IgD-negative memory B cell (primary cell): ENCODE data around the gene HIVEP3. TPM values are rescaled to one million over a fixed set of nuclear protein-coding genes. Genes with fewer than 3 reads are reported as not detected.

Experiments used
- H3K27ac Mint-ChIP-seq, 3 donors: one replicate each; pipeline ENCODE4 v1.8.0; 2020 to 2022; ENCODE audit warnings: mild to moderate bottlenecking in 3 of 3, mixed read lengths in 3 of 3, moderate library complexity in 1 of 3
- H3K27me3 Mint-ChIP-seq: one replicate; pipeline ENCODE4 v1.8.0; 2021; ENCODE audit warnings: mixed read lengths
- H3K36me3 Mint-ChIP-seq: one replicate; pipeline ENCODE4 v1.8.0; 2020; ENCODE audit warnings: mild to moderate bottlenecking, mixed read lengths
- H3K4me1 Mint-ChIP-seq, 3 donors: one replicate each; pipeline ENCODE4 v1.8.0; 2020 to 2022; ENCODE audit warnings: mixed read lengths in 3 of 3, mild to moderate bottlenecking in 1 of 3
- H3K4me3 Mint-ChIP-seq, 4 donors: one replicate each; pipeline ENCODE4 v1.8.0; 2020 to 2022; ENCODE audit warnings: mild to moderate bottlenecking in 4 of 4, mixed read lengths in 4 of 4, moderate library complexity in 3 of 4
- H3K9me3 Mint-ChIP-seq, 3 donors: one replicate each; pipeline ENCODE4 v1.8.0; 2020 to 2021; ENCODE audit warnings: mixed read lengths in 3 of 3, mild to moderate bottlenecking in 1 of 3
- polyA plus RNA-seq: library from polyadenylated mRNA; unstranded; fragments of 300-500 nt; fragmentation: Illumina TruSeq; gene quantifications from one replicate; pipeline ENCODE4 v1.2.3, GENCODE V29; 2021

Gene HIVEP3
- polyA plus RNA-seq, 1 donor from 2014 or later: 1.4 TPM

DNA sequence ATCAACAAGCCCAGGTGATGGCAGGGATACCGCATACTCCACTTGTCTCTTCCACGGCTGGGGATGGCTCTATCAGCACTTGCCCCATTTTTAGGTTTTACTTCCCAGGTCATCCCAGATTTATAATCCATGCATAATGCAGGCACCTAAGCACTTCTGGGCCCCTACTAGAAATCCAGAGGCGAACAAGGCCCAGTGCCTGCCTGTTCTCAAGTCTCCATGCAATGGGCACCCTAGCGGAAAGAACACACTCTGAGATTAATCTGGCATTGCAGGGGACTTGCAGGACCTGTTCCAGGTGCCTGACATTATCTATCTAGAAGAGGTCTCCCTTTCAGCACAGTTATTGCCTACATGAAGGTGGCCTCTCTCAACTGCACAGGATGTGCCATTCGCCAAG is 39.8 kb downstream of the HIVEP3 start:
- no peaks in the 10 kb centered on the region for H3K27me3 Mint-ChIP-seq
- no peaks in the 10 kb centered on the region for H3K9me3 Mint-ChIP-seq
- no peaks in the 10 kb centered on the region for H3K36me3 Mint-ChIP-seq
- H3K27ac Mint-ChIP-seq: no peak overlapping the region
- no peak overlapping the region for H3K4me3 Mint-ChIP-seq
- H3K4me1 Mint-ChIP-seq: peaks cover 0 to 7% (median 5%) of the 10 kb centered on the region in 3 donors

DNA sequence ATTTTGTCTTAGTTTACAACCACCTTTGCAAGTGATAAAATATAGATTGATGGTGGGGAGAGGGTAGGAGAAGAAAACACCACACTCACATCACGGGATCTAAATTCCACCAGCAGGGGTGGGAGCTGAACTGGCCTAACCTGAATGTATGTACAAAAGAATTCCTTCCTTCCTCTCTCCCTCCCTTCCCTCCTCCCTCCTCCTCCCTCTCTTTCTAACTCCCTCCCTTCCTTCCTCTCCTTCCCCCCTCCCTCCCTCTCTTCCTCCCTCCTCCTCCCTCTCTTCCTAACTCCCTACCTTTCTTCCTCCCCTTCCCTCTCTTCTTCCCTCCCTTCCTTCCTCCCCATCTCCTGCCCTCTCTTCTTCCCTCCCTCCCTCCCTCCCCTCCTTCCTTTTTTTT is 40.2 kb downstream of the HIVEP3 start:
- peaks cover 0 to 7% (median 5%) of the 10 kb centered on the region in 3 donors for H3K4me1 Mint-ChIP-seq
- no peaks in the 10 kb centered on the region for H3K9me3 Mint-ChIP-seq
- no peak overlapping the region for H3K27ac Mint-ChIP-seq
- no peak overlapping the region for H3K4me3 Mint-ChIP-seq
- no peaks in the 10 kb centered on the region for H3K36me3 Mint-ChIP-seq
- no peaks in the 10 kb centered on the region for H3K27me3 Mint-ChIP-seq

DNA sequence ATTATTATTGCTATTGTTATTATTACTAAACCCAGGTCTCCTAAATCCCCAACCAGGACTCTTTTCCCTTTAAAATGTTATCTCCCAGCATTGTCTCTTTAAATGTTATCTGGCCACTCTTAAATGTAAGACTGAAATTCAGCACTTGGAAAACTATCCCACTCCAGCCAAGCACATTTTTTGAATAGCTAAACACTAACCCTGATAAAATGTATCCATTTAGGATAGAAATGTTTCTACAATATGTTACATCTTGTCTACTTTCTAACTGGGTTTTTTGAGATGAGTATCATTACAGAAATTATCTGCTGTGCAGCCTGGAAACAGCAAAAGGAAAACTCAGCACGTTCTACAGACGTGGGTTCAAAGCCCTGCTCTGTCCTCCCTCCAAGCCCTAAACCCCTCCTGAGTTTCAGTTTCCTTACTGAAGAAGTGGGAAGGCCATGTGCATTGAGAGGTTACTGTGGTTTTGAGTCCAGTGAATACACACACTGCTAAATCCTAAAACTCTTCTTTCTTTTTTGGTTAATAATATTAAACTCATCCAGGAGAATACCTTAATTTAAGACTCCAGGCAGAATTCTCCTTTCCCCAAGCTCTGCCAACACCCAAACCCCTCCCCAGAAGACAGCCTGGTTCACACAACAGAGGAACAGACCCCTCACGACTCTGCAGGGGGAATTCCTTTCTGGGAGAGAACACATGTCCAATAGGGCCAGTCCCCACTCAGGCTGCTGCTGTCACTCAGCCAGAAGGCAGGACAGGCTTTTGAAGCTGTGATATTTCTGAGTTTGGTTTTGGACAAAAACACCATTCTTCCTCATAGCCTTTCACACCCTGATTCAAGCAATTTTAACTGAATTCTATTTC is 41.9 kb downstream of the HIVEP3 start:
- H3K4me1 Mint-ChIP-seq: no peaks in the 10 kb centered on the region
- no peak overlapping the region for H3K27ac Mint-ChIP-seq
- no peak overlapping the region for H3K4me3 Mint-ChIP-seq
- no peaks in the 10 kb centered on the region for H3K27me3 Mint-ChIP-seq
- H3K36me3 Mint-ChIP-seq: no peaks in the 10 kb centered on the region
- no peaks in the 10 kb centered on the region for H3K9me3 Mint-ChIP-seq

DNA sequence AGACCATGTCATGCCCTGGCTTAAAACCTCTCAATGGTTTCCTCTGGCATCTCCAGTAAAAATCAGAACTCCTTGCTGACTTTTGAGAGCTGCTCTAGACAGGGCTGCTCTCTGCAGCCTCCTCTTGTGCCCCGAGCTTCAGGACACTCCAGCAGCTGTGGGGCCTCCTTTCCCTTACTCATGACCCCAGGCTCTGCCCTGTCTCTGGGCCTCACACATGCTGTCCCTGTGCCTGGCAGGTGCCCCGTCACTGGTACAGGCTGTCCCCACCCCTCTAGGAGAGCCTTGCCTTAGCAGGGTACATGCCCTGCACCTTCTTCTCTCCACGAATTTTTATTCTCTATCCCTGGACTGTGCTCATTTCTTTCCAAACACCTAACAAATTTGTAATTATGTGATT is 43.2 kb downstream of the HIVEP3 start:
- Mint-ChIP-seq H3K4me1 (no peaks in the 10 kb centered on the region), H3K36me3 (no peaks in the 10 kb centered on the region), H3K4me3 (no peak overlapping the region), H3K27me3 (no peaks in the 10 kb centered on the region), H3K9me3 (no peaks in the 10 kb centered on the region), H3K27ac (no peak overlapping the region)

DNA sequence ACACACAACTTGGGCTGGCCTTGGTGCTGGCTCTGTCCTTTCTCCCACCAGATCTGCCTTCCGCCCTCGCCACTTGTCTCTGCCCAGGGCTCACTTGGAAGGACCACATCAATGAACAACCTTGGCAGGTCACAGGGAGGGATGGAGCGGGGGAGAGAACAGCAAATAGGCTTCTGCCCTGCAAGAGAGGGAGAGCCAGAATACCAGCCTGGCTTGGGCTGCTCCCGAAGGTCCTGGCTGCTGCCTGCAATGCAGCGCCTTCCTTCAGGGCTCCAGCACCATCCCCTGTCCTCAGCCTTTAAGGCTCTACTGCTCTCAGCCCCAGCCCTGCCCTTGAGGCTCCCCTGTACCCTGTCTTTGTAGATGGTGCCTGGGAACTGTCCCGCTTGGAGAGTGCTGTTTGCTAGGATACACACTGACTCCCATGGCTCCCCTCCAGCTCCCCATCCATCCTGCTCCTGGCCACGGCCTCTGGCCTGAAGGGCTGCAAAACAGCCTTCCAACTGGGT is 43.8 kb downstream of the HIVEP3 start:
- Mint-ChIP-seq H3K4me3 (no peak overlapping the region), H3K4me1 (no peaks in the 10 kb centered on the region), H3K9me3 (no peaks in the 10 kb centered on the region), H3K27ac (no peak overlapping the region), H3K36me3 (no peaks in the 10 kb centered on the region), H3K27me3 (no peaks in the 10 kb centered on the region)

DNA sequence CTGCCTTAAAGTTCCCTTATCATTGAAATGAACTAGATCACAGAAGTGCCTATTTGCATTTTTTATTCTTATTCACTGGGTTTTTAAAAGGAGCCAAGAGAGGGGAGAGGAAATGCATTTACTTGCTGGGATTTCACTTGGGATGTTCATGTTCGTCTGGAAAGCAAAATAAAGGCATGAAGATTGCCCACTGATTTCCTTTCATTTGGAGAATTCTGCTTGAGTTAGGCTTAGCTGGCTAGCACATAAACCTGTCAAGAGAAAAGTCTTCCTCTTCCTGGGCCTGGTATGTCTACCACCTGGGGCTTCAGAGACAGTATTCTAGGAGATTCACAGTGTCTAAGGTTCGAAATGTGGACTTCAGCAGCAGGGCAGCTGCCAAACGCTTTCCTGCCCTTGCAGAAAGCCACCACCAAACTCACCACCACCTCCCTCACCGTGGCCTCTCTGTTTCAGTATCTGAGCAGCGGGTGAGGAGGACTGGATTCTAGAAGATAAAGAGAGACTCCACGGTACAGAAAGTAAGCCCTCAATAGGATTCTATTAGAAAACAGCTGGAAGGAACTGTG is 44.5 kb downstream of the HIVEP3 start:
- H3K27me3 Mint-ChIP-seq: no peaks in the 10 kb centered on the region
- no peak overlapping the region for H3K4me3 Mint-ChIP-seq
- no peaks in the 10 kb centered on the region for H3K9me3 Mint-ChIP-seq
- H3K27ac Mint-ChIP-seq: no peak overlapping the region
- H3K4me1 Mint-ChIP-seq: peaks cover 0 to 1% (median 0%) of the 10 kb centered on the region in 3 donors
- H3K36me3 Mint-ChIP-seq: no peaks in the 10 kb centered on the region

DNA sequence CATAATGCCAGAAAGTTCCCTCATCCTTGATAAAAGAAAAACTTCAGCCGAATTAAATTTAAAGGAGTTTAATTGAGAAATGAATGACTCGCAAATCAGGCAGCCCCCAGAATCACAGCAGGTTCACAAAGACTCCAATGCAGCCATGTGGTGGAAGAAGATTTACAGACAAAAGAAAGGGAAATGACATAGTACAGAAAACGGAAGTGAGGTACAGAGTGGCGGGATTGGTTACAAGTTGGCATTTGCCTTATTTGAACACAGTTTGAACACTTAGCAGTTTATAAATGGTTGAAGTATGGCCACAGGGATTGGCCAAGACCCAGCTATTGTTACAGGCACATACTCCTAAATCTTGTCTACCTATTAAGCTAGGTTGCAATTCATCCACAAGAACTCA is 46.6 kb downstream of the HIVEP3 start:
- Mint-ChIP-seq H3K9me3 (no peaks in the 10 kb centered on the region), H3K4me3 (no peak overlapping the region), H3K27me3 (no peaks in the 10 kb centered on the region), H3K27ac (no peak overlapping the region), H3K36me3 (no peaks in the 10 kb centered on the region), H3K4me1 (peaks cover 10 to 13% (median 12%) of the 10 kb centered on the region in 3 donors)

DNA sequence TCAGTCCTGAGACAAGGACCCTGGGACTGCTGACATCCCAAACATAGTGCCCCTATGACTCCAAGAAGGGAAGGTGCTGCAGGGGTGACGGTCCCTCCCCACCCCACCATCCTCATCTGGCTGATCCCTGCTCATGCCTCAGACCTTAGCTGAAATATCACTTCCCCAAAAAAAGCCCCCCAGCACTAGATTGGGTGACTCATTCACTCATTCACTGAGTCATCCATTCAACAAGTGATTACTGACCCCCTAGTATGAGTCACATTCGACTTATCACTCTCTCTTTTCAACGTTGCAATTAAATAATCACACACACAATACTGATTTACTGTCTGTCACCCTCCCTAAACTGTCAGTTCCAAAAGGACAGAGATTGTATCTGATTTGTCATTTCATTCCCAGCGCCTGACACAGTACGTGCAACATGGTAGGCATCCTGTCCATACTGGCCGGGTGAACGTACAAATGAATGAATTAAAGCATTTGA is 48.6 kb downstream of the HIVEP3 start:
- Mint-ChIP-seq H3K36me3 (no peaks in the 10 kb centered on the region), H3K4me3 (no peak overlapping the region), H3K9me3 (no peaks in the 10 kb centered on the region), H3K4me1 (peaks cover 10 to 13% (median 12%) of the 10 kb centered on the region in 3 donors), H3K27me3 (no peaks in the 10 kb centered on the region), H3K27ac (no peak overlapping the region)

DNA sequence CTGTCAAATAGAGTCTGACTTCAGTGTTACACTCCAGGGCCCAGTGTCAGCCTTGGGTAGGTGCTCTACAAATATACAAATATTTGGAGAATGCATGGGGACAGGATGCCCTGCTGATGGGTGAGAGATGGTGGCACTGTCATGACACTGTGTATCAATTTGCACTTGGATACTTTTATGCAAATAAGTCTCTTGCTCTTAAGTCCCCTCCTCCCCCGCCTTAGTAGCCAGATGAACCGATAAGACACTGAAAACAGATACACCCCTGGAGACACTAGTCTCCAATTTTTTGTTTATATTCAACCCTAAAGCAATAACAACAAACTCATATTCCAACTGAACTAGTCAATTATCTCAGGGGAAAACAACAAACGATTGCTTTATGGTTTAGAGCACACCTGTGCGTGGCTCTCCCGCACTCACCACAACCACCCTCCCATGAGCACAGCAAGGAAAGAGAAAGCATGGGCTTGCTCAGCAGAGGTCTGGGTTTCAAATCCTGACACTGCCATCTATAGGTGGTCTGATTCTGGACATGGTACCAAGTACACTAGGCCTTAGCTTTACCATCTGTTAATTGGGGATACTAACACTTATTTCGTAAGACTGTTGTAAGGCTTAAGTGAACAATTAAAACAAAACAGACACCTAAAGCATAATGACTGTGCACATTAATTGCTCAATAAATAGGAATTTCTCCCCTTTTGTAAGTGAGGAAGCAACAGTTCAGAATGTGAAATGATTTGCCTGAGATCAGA is 50.3 kb downstream of the HIVEP3 start:
- Mint-ChIP-seq H3K36me3 (no peaks in the 10 kb centered on the region), H3K27ac (peak overlapping the region; percentile 20 to 64 (median 33)), H3K4me1 (peaks cover 10 to 13% (median 12%) of the 10 kb centered on the region in 3 donors), H3K4me3 (peak overlapping the region in 3 of 4 donors; percentile 67 to 88 (median 70)), H3K27me3 (no peaks in the 10 kb centered on the region), H3K9me3 (no peaks in the 10 kb centered on the region)

DNA sequence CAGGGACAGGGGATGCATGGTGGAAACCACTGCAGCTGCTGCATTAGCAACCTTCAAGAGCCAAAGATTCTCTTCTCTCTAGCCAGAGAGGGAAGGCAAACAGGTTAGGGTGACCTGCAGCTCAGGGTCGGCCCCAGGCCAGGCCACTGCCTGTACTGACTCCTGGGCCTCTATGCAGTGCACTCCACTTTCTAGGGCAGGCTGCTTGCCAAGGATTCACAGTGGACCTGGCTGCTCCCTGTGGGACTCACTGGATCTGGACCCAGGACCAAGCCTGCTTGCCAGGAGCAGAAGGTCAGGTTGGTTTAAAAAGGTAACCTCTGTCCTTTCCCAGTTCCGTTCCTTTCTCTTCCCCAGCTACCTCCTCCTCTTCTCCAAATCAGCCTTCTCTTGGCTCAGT is 52.4 kb downstream of the HIVEP3 start:
- Mint-ChIP-seq H3K27me3 (peaks cover 3% of the 10 kb centered on the region), H3K9me3 (no peaks in the 10 kb centered on the region), H3K4me1 (peaks cover 10 to 18% (median 13%) of the 10 kb centered on the region in 3 donors), H3K4me3 (no peak overlapping the region), H3K27ac (peak overlapping the region in 1 of 3 donors; percentile 53), H3K36me3 (no peaks in the 10 kb centered on the region)

DNA sequence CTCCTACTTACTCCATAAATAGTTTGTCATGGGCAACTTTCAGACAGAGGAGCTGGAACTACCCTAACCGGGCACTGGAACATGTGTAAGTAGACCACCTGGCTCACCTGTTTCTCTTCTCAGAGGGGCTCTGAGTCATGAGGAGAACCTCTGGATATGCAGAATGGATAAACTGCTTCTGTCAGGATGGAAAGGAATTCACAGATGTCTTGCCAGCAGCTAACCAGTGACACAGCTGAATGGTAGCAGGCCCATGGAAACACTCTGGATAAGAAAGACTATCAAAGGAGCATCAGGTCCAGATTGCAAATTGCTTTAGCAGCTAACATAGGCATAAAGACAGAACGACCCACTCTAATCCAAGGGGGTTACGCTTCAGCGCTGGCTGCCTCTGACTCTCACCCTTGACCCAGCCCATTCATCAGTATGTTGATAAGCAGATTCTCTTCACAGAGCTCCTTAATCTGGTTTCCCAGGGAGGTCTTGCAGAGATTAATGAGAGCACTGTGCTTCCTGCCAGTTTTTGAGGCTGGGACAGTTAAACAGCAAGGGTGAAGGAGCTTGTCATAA is 54.2 kb downstream of the HIVEP3 start:
- Mint-ChIP-seq H3K36me3 (no peaks in the 10 kb centered on the region), H3K4me1 (peaks cover 17 to 28% (median 20%) of the 10 kb centered on the region in 3 donors), H3K27ac (no peak overlapping the region), H3K4me3 (no peak overlapping the region), H3K27me3 (peaks cover 3% of the 10 kb centered on the region), H3K9me3 (no peaks in the 10 kb centered on the region)

DNA sequence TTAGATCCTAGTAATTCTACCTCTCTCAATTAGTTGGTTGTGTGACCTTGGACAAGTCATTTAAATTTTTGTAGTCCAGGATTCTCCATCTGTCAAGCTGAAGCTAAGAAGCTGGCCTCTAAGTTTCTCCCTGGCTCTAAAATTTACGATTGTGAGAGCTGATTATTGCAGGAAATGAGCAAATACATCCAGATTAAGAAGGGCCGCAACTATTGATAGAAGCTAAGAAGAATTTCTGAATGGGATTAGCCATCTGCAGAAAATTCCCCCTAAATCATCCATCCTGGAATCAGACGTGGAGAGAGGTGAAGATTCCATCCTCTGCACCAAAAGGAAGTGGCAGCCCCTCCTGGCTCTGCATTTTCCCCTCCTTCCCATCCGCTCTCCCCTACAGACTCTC is 55.0 kb downstream of the HIVEP3 start:
- no peak overlapping the region for H3K4me3 Mint-ChIP-seq
- peaks cover 3% of the 10 kb centered on the region for H3K27me3 Mint-ChIP-seq
- no peaks in the 10 kb centered on the region for H3K9me3 Mint-ChIP-seq
- no peak overlapping the region for H3K27ac Mint-ChIP-seq
- no peaks in the 10 kb centered on the region for H3K36me3 Mint-ChIP-seq
- H3K4me1 Mint-ChIP-seq: peaks cover 19 to 27% (median 21%) of the 10 kb centered on the region in 3 donors

DNA sequence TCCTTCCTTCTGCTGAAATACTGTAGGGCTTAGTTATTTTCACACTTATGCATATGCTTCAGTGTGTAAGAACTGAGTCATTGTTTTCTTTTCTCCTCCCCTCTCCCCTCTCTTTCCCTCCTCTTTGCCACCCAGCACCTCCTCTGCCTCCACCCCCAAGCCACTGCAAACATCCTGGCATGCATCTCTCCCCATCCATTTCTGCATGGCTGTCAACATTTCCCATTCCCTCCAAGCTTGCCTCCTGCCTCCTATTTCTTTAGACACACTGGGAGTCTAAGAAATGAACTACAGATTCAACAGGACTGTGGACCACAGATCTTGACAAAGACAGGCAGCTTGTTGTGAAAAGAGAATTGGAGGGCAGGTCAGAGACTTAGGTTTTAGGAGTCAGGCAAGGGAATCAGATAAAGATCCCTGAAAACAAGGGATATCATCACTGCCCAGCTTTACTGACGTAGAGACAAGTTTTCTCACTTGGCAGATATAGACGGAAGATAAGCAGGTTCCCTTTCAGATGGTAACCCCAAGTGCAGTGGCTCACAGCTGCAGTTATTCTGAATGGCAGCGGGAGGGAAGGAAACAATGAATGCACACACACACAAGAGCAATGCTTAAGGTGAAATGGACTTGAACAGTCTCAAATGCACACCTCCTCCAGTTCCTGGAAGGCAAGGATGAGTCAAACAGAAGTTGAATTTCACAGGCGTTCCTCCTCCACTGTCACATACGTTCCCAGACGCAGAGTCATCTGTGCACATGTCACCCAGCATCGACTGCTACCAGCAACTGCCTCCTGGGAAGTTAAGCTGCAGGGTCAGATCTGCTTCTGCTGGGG is 56.1 kb downstream of the HIVEP3 start:
- H3K36me3 Mint-ChIP-seq: no peaks in the 10 kb centered on the region
- H3K4me1 Mint-ChIP-seq: peaks cover 9 to 18% (median 12%) of the 10 kb centered on the region in 3 donors
- H3K27ac Mint-ChIP-seq: peak overlapping the region in 1 of 3 donors; percentile 6
- H3K9me3 Mint-ChIP-seq: peaks cover 0 to 2% (median 0%) of the 10 kb centered on the region in 3 donors
- peaks cover 3% of the 10 kb centered on the region for H3K27me3 Mint-ChIP-seq
- no peak overlapping the region for H3K4me3 Mint-ChIP-seq
